Measurements from ENCODE around the gene CHRDL1.
"Not testable (repeated sequence)": the region's sequence is repeated elsewhere in the genome, so short reads cannot be mapped to it uniquely, and the experiment has no call there.

CHRDL1 gene

GRCh38 chrX:110795645-110796406 is at the start of gene CHRDL1:
Gene CHRDL1 (minus strand): TSS chrX:110795817. CDS start chrX:110792181, 3,636 bp downstream.
- no peak for DNase-seq

GRCh38 chrX:110836982-110837381 is 41.4 kb upstream of the CHRDL1 start:
- DNase-seq: no peak

GRCh38 chrX:110836451-110836850 is 40.8 kb upstream of the CHRDL1 start:
- no peak for DNase-seq

GRCh38 chrX:110836001-110836400 is 40.4 kb upstream of the CHRDL1 start:
- DNase-seq: no peak

GRCh38 chrX:110825972-110826371 is 30.4 kb upstream of the CHRDL1 start:
- DNase-seq: no peak

GRCh38 chrX:110816543-110816942 is 20.9 kb upstream of the CHRDL1 start:
- DNase-seq: not testable (repeated sequence)

- DNase-seq: no peak
These were observed 10.5 kb upstream of the CHRDL1 start for GRCh38 chrX:110806145-110806544.

GRCh38 chrX:110805303-110805702 is 9.7 kb upstream of the CHRDL1 start:
- no peak for DNase-seq

- DNase-seq: no peak
These were observed 8.8 kb upstream of the CHRDL1 start for GRCh38 chrX:110804446-110804845.

GRCh38 chrX:110803506-110803905 is 7.9 kb upstream of the CHRDL1 start:
- DNase-seq: no peak

- no peak for DNase-seq
These were observed 735 bp upstream of the CHRDL1 start for GRCh38 chrX:110796407-110796697.

- DNase-seq: no peak
These were observed 1.0 kb downstream of the CHRDL1 start for GRCh38 chrX:110794601-110795000.

GRCh38 chrX:110791071-110791470 is 4.5 kb downstream of the CHRDL1 start:
- no peak for DNase-seq

GRCh38 chrX:110786486-110786885 is 9.1 kb downstream of the CHRDL1 start:
- no peak for DNase-seq

GRCh38 chrX:110759785-110760184 is 35.8 kb downstream of the CHRDL1 start:
- DNase-seq: no peak

- no peak for DNase-seq
These were observed 36.7 kb downstream of the CHRDL1 start for GRCh38 chrX:110758781-110759422.

GRCh38 chrX:110755611-110756010 is 40.0 kb downstream of the CHRDL1 start:
- DNase-seq: no peak

- DNase-seq: no peak
These were observed 40.6 kb downstream of the CHRDL1 start for GRCh38 chrX:110755061-110755460.

GRCh38 chrX:110750526-110751189 is 45.0 kb downstream of the CHRDL1 start:
- no peak for DNase-seq

GRCh38 chrX:110748256-110748806 is 47.3 kb downstream of the CHRDL1 start:
- no peak for DNase-seq

- DNase-seq: no peak
These were observed 49.6 kb downstream of the CHRDL1 start for GRCh38 chrX:110746014-110746413.

- DNase-seq: no peak
These were observed 50.3 kb downstream of the CHRDL1 start for GRCh38 chrX:110745288-110745687.

- no peak for DNase-seq
These were observed 51.8 kb downstream of the CHRDL1 start for GRCh38 chrX:110743679-110744340.

All from stimulated activated CD4-positive, alpha-beta T cell treated with anti-CD3 and anti-CD28 coated beads, Interleukin-4, amount 100 ng/mL, for 24 hours (primary cell).